ENCODE measurements around the gene ECE2.

GRCh38 chr3:184335291-184335660, 59.5 kb downstream of the ECE2 start:
- TF ChIP-seq CTCF (IDR thresholded peaks at IDR 0.05; ENCODE audit: low read length) (no peak), EZH2phosphoT487 (IDR thresholded peaks at IDR 0.05; ENCODE audit: low read length) (no peak), EZH2 (optimal IDR thresholded peaks at IDR 0.05; ENCODE audit: low read depth, low read length) (no peak)

Data from MM.1S (cell line).